H9 (cell line): ENCODE data around the gene TLK2. TPM values are rescaled to one million over a fixed set of nuclear protein-coding genes. Genes with fewer than 3 reads are reported as not detected.

Experiments
- DNase-seq: peaks from one replicate; pipeline ENCODE4 v3.0.0-alpha.2; 2017
- H2AFZ ChIP-seq: one replicate; pipeline ENCODE4 v1.6.1; 2013; ENCODE audit warnings: mild to moderate bottlenecking, low read length, control low read depth, moderate library complexity
- H2AK5ac ChIP-seq: 2 replicates; pipeline ENCODE4 v1.6.1; 2013; ENCODE audit warnings: low read length, control low read depth, mixed read lengths; ENCODE audit not compliant: insufficient read length
- H2BK120ac ChIP-seq: one replicate; pipeline ENCODE4 v1.6.1; 2013; ENCODE audit warnings: low read depth, mild to moderate bottlenecking, low read length, control low read depth, inconsistent platforms; ENCODE audit not compliant: poor library complexity, severe bottlenecking
- H2BK12ac ChIP-seq: 2 replicates; pipeline ENCODE4 v1.6.1; 2013; ENCODE audit warnings: low read length, control low read depth, mixed read lengths, low read depth; ENCODE audit not compliant: insufficient read length
- H2BK15ac ChIP-seq: 2 replicates; pipeline ENCODE4 v1.6.1; 2013; ENCODE audit warnings: low read depth, low read length, control low read depth
- H2BK20ac ChIP-seq: one replicate; pipeline ENCODE4 v1.6.1; 2013; ENCODE audit warnings: low read depth, mild to moderate bottlenecking, low read length, control low read depth, inconsistent platforms; ENCODE audit not compliant: poor library complexity, severe bottlenecking
- H2BK5ac ChIP-seq: 2 replicates; pipeline ENCODE4 v1.6.1; 2013; ENCODE audit warnings: low read length, control low read depth, mixed read lengths; ENCODE audit not compliant: insufficient read length
- H3K14ac ChIP-seq: 2 replicates; pipeline ENCODE4 v1.6.1; 2013; ENCODE audit warnings: low read length, control low read depth; ENCODE audit not compliant: insufficient read depth
- H3K18ac ChIP-seq: 2 replicates; pipeline ENCODE4 v1.6.1; 2013; ENCODE audit warnings: low read depth, mild to moderate bottlenecking, mixed read lengths, low read length, control low read depth; ENCODE audit not compliant: insufficient read length
- H3K23ac ChIP-seq: 2 replicates; pipeline ENCODE4 v1.6.1; 2013; ENCODE audit warnings: low read length, control low read depth, mixed read lengths, low read depth; ENCODE audit not compliant: insufficient read length
- H3K23me2 ChIP-seq: 2 replicates; pipeline ENCODE4 v1.6.1; 2013; ENCODE audit warnings: low read depth, mild to moderate bottlenecking, mixed read lengths, low read length, control low read depth; ENCODE audit not compliant: insufficient read length, poor library complexity, severe bottlenecking
- H3K27ac ChIP-seq: 2 replicates; pipeline ENCODE4 v1.5.1; 2013; ENCODE audit warnings: low read length, control low read depth, mixed read lengths, low read depth; ENCODE audit not compliant: insufficient read length
- H3K27me3 ChIP-seq: 2 replicates; pipeline ENCODE4 v1.6.1; 2013; ENCODE audit warnings: low read length, control low read depth, inconsistent platforms; ENCODE audit not compliant: insufficient read depth
- H3K4ac ChIP-seq: 2 replicates; pipeline ENCODE4 v1.6.1; 2013; ENCODE audit warnings: low read depth, mild to moderate bottlenecking, control low read depth, inconsistent platforms, low read length, moderate library complexity
- H3K4me1 ChIP-seq: 2 replicates; pipeline ENCODE4 v1.6.1; 2013; ENCODE audit warnings: low read length, control low read depth, inconsistent platforms; ENCODE audit not compliant: insufficient read depth
- H3K4me2 ChIP-seq: 2 replicates; pipeline ENCODE4 v1.6.1; 2013; ENCODE audit warnings: low read length, control low read depth, mixed read lengths; ENCODE audit not compliant: insufficient read length, insufficient read depth
- H3K56ac ChIP-seq: 2 replicates; pipeline ENCODE4 v1.6.1; 2013; ENCODE audit warnings: low read depth, mild to moderate bottlenecking, mixed read lengths, low read length, control low read depth; ENCODE audit not compliant: insufficient read length
- H3K79me1 ChIP-seq: 2 replicates; pipeline ENCODE4 v1.6.1; 2013; ENCODE audit warnings: low read depth, mild to moderate bottlenecking, moderate library complexity, low read length, control low read depth, inconsistent platforms; ENCODE audit not compliant: insufficient read depth, poor library complexity, severe bottlenecking
- H3K79me2 ChIP-seq: 2 replicates; pipeline ENCODE4 v1.6.1; 2013; ENCODE audit warnings: low read length, control low read depth, inconsistent platforms; ENCODE audit not compliant: insufficient read depth
- H3K9ac ChIP-seq: 2 replicates; pipeline ENCODE4 v1.6.1; 2013; ENCODE audit warnings: low read length, control low read depth, mixed read lengths; ENCODE audit not compliant: insufficient read length; ENCODE audit errors: extremely low read depth
- H3K9me3 ChIP-seq: one replicate; pipeline ENCODE4 v1.6.1; 2013; ENCODE audit warnings: low read depth, low read length, inconsistent platforms; ENCODE audit not compliant: control insufficient read depth
- H3T11ph ChIP-seq: one replicate; pipeline ENCODE4 v1.6.1; 2013; ENCODE audit warnings: mild to moderate bottlenecking, low read length, control low read depth, inconsistent platforms
- H4K20me1 ChIP-seq: one replicate; pipeline ENCODE4 v1.6.1; 2013; ENCODE audit not compliant: control insufficient read depth, insufficient read length, insufficient read depth
- H4K5ac ChIP-seq: 2 replicates; pipeline ENCODE4 v1.6.1; 2013; ENCODE audit warnings: low read depth, mild to moderate bottlenecking, mixed read lengths, low read length, control low read depth; ENCODE audit not compliant: insufficient read length
- H4K8ac ChIP-seq: replicated peaks from 2 replicates; pipeline ENCODE4 v1.6.1; 2013; ENCODE audit warnings: low read length, control low read depth, mixed read lengths, low read depth; ENCODE audit not compliant: insufficient read length
- H4K91ac ChIP-seq: 2 replicates; pipeline ENCODE4 v1.6.1; 2013; ENCODE audit warnings: low read depth, mild to moderate bottlenecking, moderate library complexity, mixed read lengths, low read length, control low read depth; ENCODE audit not compliant: insufficient read length
- H3K27ac Mint-ChIP-seq, 3 experiments: 2 replicates in 2 of 3; 3 replicates in 1 of 3; pipeline ENCODE4 v1.8.0; 2020 to 2021; ENCODE audit warnings: mixed read lengths in 3 of 3, mild to moderate bottlenecking in 1 of 3, moderate library complexity in 1 of 3
- H3K27me3 Mint-ChIP-seq: 2 replicates; pipeline ENCODE4 v1.8.0; 2021; ENCODE audit warnings: low read depth, mild to moderate bottlenecking, moderate library complexity, mixed read lengths
- H3K36me3 Mint-ChIP-seq, 3 experiments: 2 replicates in 2 of 3; 3 replicates in 1 of 3; pipeline ENCODE4 v1.8.0; 2020 to 2021; ENCODE audit warnings: low read depth in 3 of 3, mixed read lengths in 3 of 3; ENCODE audit not compliant: insufficient read depth in 1 of 3
- H3K4me1 Mint-ChIP-seq, 2 experiments: 2 replicates each; pipeline ENCODE4 v1.8.0; 2020; ENCODE audit warnings: mixed read lengths in 2 of 2
- H3K4me3 Mint-ChIP-seq, 2 experiments: 2 replicates in 1 of 2; 3 replicates in 1 of 2; pipeline ENCODE4 v1.8.0; 2020 to 2021; ENCODE audit warnings: mild to moderate bottlenecking in 2 of 2, mixed read lengths in 2 of 2, moderate library complexity in 1 of 2
- H3K9me3 Mint-ChIP-seq, 2 experiments: 2 replicates in 1 of 2; 3 replicates in 1 of 2; pipeline ENCODE4 v1.8.0; 2020; ENCODE audit warnings: mild to moderate bottlenecking in 2 of 2, mixed read lengths in 2 of 2, moderate library complexity in 1 of 2
- CTCF ChIP-seq: fragments of 200-600 bp; sonication (generic); conservative IDR thresholded peaks from 3 replicates; pipeline ENCODE4 v1.8.0; 2021; ENCODE audit warnings: antibody characterized with exemption, mild to moderate bottlenecking
- WGBS: extraction: QIAGEN DNeasy Blood & Tissue Kit; methylation state at CpG from one replicate; pipeline ENCODE4 v1.1.7; 2013; ENCODE audit warnings: missing lambda C conversion rate, low lambda C conversion rate, mixed read lengths; ENCODE audit not compliant: insufficient read length; ENCODE audit errors: extremely low coverage; 5-methylcytosine and 5-hydroxymethylcytosine counted together
- total RNA-seq: library from RNA; stranded (reverse); gene quantifications from 2 replicates; pipeline ENCODE4 v1.2.1, GENCODE V29; 2021

Gene TLK2
- total RNA-seq, 1 experiment from 2014 or later = 63.7 TPM

GRCh38 chr17:62621223-62621622, 142.6 kb downstream of the TLK2 start:
- Histone ChIP-seq H4K5ac (no peak overlapping the region), H3K4me1 (no peaks in the 10 kb centered on the region), H3K9me3 (no peaks in the 10 kb centered on the region), H2BK5ac (no peak overlapping the region), H4K91ac (no peak overlapping the region), H3K79me2 (no peaks in the 10 kb centered on the region), H2BK120ac (no peak overlapping the region), H2AK5ac (no peak overlapping the region), H3K18ac (no peak overlapping the region), H3K14ac (no peak overlapping the region), H4K8ac (no peak overlapping the region), H3T11ph (no peak overlapping the region), H3K56ac (no peak overlapping the region), H3K79me1 (no peaks in the 10 kb centered on the region), H2BK15ac (no peak overlapping the region), H2AFZ (no peak overlapping the region), H4K20me1 (no peaks in the 10 kb centered on the region), H3K9ac (no peak overlapping the region), H3K27me3 (no peaks in the 10 kb centered on the region), H3K4ac (no peak overlapping the region), H2BK12ac (no peak overlapping the region), H3K4me2 (no peak overlapping the region), H3K23me2 (no peaks in the 10 kb centered on the region), H2BK20ac (no peak overlapping the region), H3K27ac (no peak overlapping the region), H3K23ac (no peak overlapping the region)
- DNase-seq = no peak
- no CpG with 5 or more reads among the region's 11 CpGs for WGBS
- Mint-ChIP-seq H3K4me1 (peaks cover 28 to 35% of the 10 kb centered on the region in 2 experiments), H3K9me3 (no peaks in the 10 kb centered on the region; a peak in 1 of 5 replicates), H3K27me3 (peaks cover 6% of the 10 kb centered on the region), H3K4me3 (no peak overlapping the region), H3K36me3 (peaks cover 0 to 13% (median 5%) of the 10 kb centered on the region in 3 experiments; a peak in 5 of 7 replicates), H3K27ac (no peak overlapping the region)
- TF ChIP-seq CTCF = no peak
